HUES48 (cell line): ENCODE measurements around the gene PCDHGA1.
"Not testable (repeated sequence)": the region's sequence is repeated elsewhere in the genome, so short reads cannot be mapped to it uniquely, and the experiment has no call there.

ENCODE experiments used
- H3K27ac ChIP-seq: one replicate; pipeline ENCODE4 v1.7.0; 2013; ENCODE audit warnings: low read depth, low read length, inconsistent platforms
- H3K27me3 ChIP-seq: 2 replicates; pipeline ENCODE4 v1.6.1; 2013; ENCODE audit warnings: mild to moderate bottlenecking, low read length; ENCODE audit not compliant: control insufficient read depth, insufficient read depth
- H3K36me3 ChIP-seq: 2 replicates; pipeline ENCODE4 v1.6.1; 2013; ENCODE audit warnings: low read length; ENCODE audit not compliant: control insufficient read depth, insufficient read depth
- H3K4me1 ChIP-seq: 2 replicates; pipeline ENCODE4 v1.6.1; 2013; ENCODE audit warnings: mild to moderate bottlenecking, low read length; ENCODE audit not compliant: control insufficient read depth, insufficient read depth
- H3K4me3 ChIP-seq: 2 replicates; pipeline ENCODE4 v1.5.1; 2013; ENCODE audit warnings: mild to moderate bottlenecking, low read depth, low read length
- H3K9ac ChIP-seq: 2 replicates; pipeline ENCODE4 v1.6.1; 2013; ENCODE audit warnings: mild to moderate bottlenecking, low read depth, low read length, moderate library complexity
- H3K9me3 ChIP-seq: 2 replicates; pipeline ENCODE4 v1.6.1; 2013; ENCODE audit warnings: low read length; ENCODE audit not compliant: control insufficient read depth, insufficient read depth

The PCDHGA1 gene

DNA sequence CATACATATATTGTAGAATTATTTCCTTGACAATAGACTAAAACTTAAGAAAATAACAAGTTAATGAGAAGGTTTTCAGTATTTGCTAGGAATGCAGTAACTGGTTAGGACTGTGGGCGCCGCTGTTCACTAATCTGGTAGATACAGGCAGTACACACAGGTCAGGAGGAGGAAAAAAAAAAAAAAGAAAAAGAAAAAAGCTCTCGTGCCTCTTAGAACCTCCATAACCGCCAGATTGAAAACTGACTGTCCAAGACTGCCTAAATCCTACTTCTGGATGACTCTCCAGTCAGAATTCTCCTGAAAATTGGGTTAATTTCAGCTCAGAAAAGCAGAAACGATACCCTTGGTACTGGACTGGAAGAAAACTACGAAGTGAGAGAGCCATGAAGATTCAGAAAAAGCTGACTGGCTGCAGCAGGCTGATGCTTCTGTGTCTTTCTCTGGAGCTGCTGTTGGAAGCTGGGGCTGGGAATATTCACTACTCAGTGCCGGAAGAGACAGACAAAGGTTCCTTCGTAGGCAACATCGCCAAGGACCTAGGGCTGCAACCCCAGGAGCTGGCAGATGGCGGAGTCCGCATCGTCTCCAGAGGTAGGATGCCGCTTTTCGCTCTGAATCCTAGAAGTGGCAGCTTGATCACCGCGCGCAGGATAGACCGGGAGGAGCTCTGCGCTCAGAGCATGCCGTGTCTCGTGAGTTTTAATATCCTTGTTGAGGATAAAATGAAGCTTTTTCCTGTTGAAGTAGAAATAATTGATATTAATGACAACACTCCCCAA, at the start of gene PCDHGA1:
TSS of gene PCDHGA1 (plus strand) at position 216 of the 782 bp plus-strand sequence.
- H3K27me3 ChIP-seq, result no peaks in the 10 kb centered on the region
- no peak within 1 kb of the TSS for H3K9ac ChIP-seq
- H3K4me1 ChIP-seq, result no peaks in the 10 kb centered on the region
- peak within 1 kb of the TSS; percentile 31; the same call in 1 of the 2 replicates for H3K4me3 ChIP-seq
- H3K36me3 ChIP-seq, result no peaks in the 10 kb centered on the region
- H3K27ac ChIP-seq, result no peak within 1 kb of the TSS
- H3K9me3 ChIP-seq, result peaks cover 27% of the 10 kb centered on the region

DNA sequence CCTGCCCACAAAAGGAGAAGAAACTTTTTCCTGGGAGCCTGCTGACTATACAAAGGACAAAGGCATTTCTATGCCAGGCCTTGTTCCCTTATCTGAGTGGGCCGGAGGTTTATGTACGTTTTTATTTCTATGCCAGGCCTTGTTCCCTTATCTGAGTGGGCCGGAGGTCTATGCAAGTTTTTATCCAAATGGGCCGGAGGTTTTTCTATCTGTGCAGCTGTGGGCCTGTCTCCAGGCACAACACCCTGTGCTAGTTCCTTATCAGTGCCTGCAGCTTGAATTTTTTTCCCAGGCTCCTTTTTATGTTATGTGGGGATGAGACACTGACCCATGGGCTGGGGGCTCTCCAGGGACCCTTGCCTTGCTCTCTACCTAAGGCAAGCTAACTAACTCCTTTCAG, 31.9 kb upstream of the PCDHGA1 start:
- Histone ChIP-seq H3K4me1 (no peaks in the 10 kb centered on the region), H3K27me3 (no peaks in the 10 kb centered on the region), H3K9me3 (peaks cover 41% of the 10 kb centered on the region), H3K4me3 (no peak overlapping the region), H3K27ac (no peak overlapping the region), H3K36me3 (no peaks in the 10 kb centered on the region), H3K9ac (no peak overlapping the region)

DNA sequence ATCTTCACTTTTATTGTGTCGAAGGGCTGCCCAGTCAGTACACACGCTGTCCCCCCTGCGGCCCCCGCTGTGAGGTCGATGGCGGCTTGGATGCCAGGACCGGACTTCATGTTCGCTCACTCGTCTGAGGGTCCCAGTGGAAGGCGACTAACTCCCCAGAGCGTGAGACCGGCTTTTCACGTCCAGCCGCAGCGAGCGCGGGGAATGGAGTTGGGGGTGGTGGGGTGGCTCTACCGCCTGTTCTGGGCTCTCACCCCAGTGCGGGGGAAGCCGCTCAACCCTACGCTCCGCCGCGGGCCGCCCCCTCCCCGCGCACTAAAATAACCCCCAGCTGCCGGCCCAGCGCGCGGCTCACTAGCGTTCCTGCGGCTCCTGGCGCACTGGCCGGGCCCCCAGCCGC, 26.6 kb upstream of the PCDHGA1 start, which contains the start of gene SLC25A2:
TSS of gene SLC25A2 (minus strand) at position 294 of the 400 bp plus-strand sequence. CDS start at position 110, 184 bp downstream.
- Histone ChIP-seq H3K9me3 (peaks cover 36% of the 10 kb centered on the region), H3K4me3 (no peak within 1 kb of the TSS), H3K36me3 (no peaks in the 10 kb centered on the region), H3K4me1 (no peaks in the 10 kb centered on the region), H3K27ac (no peak within 1 kb of the TSS), H3K9ac (no peak within 1 kb of the TSS), H3K27me3 (no peaks in the 10 kb centered on the region)

DNA sequence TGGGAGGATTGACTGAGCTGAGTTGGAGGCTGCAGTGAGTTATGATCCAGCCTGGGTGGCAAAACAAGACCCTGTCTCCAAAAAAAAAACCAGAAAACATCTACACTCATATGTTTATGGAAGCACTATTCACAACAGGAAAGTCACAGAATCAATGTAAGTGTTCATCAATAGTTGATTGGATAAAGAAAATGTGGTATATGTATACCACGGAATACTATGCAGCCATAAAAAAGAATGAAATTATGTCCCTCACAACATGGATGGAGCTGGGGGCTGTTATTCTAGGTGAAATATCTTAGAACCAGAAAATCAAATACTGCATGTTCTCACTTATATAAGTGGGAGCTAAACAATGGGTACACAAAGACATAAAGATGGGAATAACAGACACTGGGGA, 23.7 kb upstream of the PCDHGA1 start:
- H3K36me3 ChIP-seq, result no peaks in the 10 kb centered on the region
- H3K27me3 ChIP-seq, result no peaks in the 10 kb centered on the region
- H3K4me3 ChIP-seq, result no peak overlapping the region
- no peak overlapping the region for H3K9ac ChIP-seq
- no peak overlapping the region for H3K27ac ChIP-seq
- H3K4me1 ChIP-seq, result no peaks in the 10 kb centered on the region
- peaks cover 29% of the 10 kb centered on the region for H3K9me3 ChIP-seq

DNA sequence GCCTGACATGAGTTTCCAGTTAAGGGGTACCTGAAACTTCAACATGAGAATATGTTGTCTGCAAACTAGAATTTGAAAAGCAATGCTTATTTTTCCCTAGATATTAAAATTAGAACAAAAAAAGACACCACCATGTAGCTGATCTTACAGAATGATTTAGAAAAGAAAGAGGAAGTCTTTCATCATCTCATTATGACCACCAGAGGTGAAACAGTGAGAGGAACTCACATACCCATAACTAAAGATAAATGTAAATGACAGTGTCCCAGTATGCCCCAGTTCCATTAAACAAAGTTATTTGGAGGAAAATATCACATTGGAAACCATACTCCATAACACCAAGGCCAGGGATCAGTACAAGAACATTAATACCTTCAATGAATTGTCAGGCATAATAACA, 16.6 kb upstream of the PCDHGA1 start:
- Histone ChIP-seq H3K9ac (no peak overlapping the region), H3K4me1 (no peaks in the 10 kb centered on the region), H3K9me3 (peaks cover 20% of the 10 kb centered on the region), H3K4me3 (no peak overlapping the region), H3K27me3 (no peaks in the 10 kb centered on the region), H3K36me3 (peaks cover 16% of the 10 kb centered on the region), H3K27ac (no peak overlapping the region)

DNA sequence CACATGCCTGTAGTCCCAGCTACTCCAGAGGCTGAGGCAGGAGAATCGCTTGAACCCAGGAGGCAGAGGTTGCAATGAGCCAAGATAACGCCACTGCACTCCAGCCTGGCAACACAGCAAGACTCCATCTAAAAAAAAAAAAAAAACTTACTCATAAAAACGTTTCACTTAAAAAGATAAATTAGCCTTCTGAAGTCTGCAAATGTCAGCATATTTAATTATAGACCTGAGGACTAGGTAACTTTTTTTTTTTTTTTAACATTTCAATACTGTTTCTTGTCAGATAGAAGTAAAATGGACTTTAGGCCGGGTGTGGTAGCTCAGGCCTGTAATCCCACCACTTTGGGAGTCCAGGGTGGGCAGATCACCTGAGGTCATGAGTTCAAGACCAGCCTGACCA, 13.4 kb upstream of the PCDHGA1 start:
- peaks cover 27% of the 10 kb centered on the region for H3K36me3 ChIP-seq
- H3K9me3 ChIP-seq, result peaks cover 29% of the 10 kb centered on the region
- H3K27ac ChIP-seq, H3K27me3 ChIP-seq, H3K4me3 ChIP-seq, H3K4me1 ChIP-seq, H3K9ac ChIP-seq: not testable (repeated sequence)

DNA sequence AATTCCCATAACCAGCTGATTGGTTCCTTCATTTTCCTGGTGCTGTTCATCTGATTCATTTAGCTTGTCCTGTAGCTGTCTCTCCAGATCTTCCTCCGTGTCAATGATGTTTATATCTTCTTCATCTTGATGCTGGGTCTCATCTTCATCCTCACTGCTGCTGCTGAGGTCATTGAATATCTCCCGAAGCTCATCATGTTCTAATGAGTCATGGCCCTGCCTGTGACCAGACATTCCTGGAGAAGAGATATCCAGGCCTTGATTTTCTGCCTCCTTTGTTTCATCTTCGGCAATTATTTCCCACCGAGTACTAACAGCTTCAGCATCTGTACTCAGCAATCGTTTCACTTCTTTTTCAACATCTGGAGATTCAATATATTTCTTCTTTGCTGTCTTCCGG, 11.1 kb upstream of the PCDHGA1 start:
- Histone ChIP-seq H3K4me3 (peak overlapping the region; percentile 97), H3K27ac (no peak overlapping the region), H3K9me3 (peaks cover 29% of the 10 kb centered on the region), H3K4me1 (no peaks in the 10 kb centered on the region), H3K27me3 (no peaks in the 10 kb centered on the region), H3K9ac (no peak overlapping the region), H3K36me3 (peaks cover 27% of the 10 kb centered on the region)

DNA sequence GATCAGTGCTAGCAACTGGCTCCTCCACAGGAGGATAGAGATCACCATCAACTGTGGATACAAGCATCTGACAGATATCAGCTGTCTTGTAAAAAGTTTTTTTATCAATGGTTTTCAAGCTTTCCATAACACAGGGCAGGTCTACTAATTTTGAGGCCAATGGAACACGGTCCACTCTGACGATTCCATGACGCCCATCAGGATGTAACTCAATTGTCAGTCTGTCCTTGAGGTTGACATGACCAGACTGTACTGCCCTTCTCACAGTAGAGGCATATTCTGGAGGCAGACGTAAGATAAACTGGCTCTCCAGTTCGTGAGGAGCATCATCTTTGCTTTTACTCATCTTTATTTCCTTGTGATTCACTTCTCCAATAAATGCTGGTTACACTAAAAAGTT, 10.6 kb upstream of the PCDHGA1 start:
- Histone ChIP-seq H3K4me3 (peak overlapping the region; percentile 97), H3K27me3 (no peaks in the 10 kb centered on the region), H3K9ac (peak overlapping the region; percentile 99; the same call in 1 of the 2 replicates), H3K27ac (peak overlapping the region; percentile 97), H3K36me3 (peaks cover 27% of the 10 kb centered on the region), H3K9me3 (peaks cover 28% of the 10 kb centered on the region), H3K4me1 (no peaks in the 10 kb centered on the region)

DNA sequence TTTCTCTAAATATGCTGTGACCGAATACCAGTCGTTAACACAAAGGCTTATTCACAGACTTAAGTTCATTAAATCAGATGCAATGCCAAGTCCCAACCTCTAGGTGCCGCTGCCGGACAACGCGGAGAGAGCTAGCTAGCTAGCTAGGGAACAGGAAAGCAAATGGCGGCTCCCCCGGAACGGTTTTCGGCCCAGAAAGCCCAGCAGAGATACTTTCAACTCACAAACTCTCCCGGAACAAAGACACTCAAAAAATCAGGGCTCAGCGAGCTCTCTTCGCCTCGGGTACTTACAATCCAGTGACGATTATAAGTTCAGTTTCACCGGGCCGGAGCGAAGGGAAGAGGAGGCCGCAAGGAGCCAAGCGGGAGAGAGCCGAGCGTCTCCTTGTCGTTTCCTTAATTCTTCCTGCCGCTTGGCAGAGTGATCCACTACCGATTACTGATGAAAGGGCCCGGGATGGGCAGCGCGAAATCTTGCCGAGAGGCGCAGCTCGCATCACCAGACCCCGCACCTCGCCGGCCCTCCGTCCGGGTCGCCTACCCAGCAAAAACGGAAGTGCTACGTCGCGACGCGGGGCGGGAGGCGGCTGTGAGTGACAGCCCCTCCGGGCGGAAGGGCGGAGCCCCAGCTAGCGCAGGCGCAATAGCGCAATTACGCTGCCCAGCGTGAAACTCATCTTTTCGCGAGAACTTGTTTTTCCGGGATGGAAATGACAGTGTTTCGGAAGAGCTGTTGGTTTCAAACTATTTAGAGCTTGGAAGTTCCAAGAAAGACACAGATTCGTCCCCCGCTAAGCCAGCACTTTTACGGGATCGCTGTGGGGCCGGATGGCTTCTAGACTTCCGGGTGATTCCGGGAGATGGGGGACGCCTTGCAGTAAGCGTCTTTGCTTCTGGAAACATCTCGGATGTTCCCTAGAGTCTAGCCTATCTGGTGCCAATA, 9.8 kb upstream of the PCDHGA1 start, which contains the start of gene TAF7:
TSS of gene TAF7 (minus strand) at position 560 of the 945 bp plus-strand sequence. CDS start 740 bp downstream, outside the sequence.
- H3K27me3 ChIP-seq, result no peaks in the 10 kb centered on the region
- peaks cover 24% of the 10 kb centered on the region for H3K9me3 ChIP-seq
- peak within 1 kb of the TSS; percentile 97 for H3K4me3 ChIP-seq
- peaks cover 27% of the 10 kb centered on the region for H3K36me3 ChIP-seq
- H3K27ac ChIP-seq, result peak within 1 kb of the TSS; percentile 97
- peak within 1 kb of the TSS; percentile 99 for H3K9ac ChIP-seq
- H3K4me1 ChIP-seq, result no peaks in the 10 kb centered on the region

DNA sequence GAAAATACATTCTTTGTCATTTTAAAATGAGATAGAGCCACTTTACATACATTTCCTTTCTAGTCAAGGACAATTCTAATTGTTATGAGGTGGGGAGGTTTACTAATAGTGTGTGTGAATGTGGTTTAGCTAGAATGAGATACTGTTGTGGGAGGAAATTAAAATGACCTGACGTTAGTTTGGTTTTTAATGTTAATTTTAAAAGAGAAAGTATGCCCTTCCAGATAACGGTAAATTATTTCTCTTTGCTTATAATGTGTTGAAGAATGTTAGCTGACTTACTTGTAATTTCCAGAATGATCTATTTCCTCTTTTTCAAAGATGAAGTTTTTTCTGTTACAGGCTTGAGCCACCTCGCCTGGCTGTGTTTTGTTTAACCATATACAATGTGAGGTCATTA, 8.1 kb upstream of the PCDHGA1 start:
- no peak overlapping the region for H3K9ac ChIP-seq
- no peaks in the 10 kb centered on the region for H3K27me3 ChIP-seq
- H3K4me1 ChIP-seq, result no peaks in the 10 kb centered on the region
- no peak overlapping the region for H3K27ac ChIP-seq
- no peak overlapping the region for H3K4me3 ChIP-seq
- peaks cover 24% of the 10 kb centered on the region for H3K9me3 ChIP-seq
- H3K36me3 ChIP-seq, result peaks cover 21% of the 10 kb centered on the region
